Measurements from ENCODE around the gene CCR8.
"Not testable (repeated sequence)": the region's sequence is repeated elsewhere in the genome, so short reads cannot be mapped to it uniquely, and the experiment has no call there.

DNA sequence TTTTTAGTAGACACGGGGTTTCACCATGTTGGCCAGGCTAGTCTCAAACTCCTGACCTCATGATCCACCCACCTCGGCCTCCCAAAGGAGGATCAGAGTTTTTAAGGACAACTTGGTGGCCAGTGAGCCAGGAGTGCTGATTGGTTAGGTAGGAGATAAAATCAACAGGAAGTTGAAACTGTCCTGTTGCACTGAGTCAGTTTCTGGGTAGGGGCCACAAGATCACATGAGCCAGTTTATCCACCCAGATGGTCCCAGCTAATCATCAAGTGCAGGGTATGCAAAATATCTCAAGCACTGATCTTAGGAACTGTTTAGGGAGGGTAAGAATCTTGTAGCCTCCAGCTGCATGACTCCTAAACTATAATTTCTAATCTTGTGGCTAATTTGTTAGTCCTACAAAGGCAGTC, 7.9 kb upstream of the CCR8 start:
- TF ChIP-seq, protein P1, sequence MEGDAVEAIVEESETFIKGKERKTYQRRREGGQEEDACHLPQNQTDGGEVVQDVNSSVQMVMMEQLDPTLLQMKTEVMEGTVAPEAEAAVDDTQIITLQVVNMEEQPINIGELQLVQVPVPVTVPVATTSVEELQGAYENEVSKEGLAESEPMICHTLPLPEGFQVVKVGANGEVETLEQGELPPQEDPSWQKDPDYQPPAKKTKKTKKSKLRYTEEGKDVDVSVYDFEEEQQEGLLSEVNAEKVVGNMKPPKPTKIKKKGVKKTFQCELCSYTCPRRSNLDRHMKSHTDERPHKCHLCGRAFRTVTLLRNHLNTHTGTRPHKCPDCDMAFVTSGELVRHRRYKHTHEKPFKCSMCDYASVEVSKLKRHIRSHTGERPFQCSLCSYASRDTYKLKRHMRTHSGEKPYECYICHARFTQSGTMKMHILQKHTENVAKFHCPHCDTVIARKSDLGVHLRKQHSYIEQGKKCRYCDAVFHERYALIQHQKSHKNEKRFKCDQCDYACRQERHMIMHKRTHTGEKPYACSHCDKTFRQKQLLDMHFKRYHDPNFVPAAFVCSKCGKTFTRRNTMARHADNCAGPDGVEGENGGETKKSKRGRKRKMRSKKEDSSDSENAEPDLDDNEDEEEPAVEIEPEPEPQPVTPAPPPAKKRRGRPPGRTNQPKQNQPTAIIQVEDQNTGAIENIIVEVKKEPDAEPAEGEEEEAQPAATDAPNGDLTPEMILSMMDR (IDR thresholded peaks at IDR 0.05; ENCODE audit: low read length): not testable (repeated sequence)
- not testable (repeated sequence) for TF ChIP-seq EZH2 (optimal IDR thresholded peaks at IDR 0.05; ENCODE audit: low read depth, low read length)

Measured in MM.1S (cell line).